Tibial artery (tissue), 4 donors: ENCODE data around the gene SV2B.

Source experiments
- DNase-seq, 2 donors: peaks; one replicate each; pipeline ENCODE4 v3.0.0-alpha.2; 2019
- H3K27ac ChIP-seq, 2 donors: fragments of 200-600 bp; sonication (generic) in 1 of 2; 1 replicate in 1 of 2; 2 replicates in 1 of 2; pipeline ENCODE4 v1.5.1; 2018 to 2019; ENCODE audit warnings: mild to moderate bottlenecking in 1 of 2
- H3K27me3 ChIP-seq, 2 donors: fragments of 200-600 bp; sonication (generic) in 1 of 2; one replicate each; pipeline versions ENCODE4 v1.5.1 to v1.6.0; 2016 to 2019
- H3K36me3 ChIP-seq, 3 donors: fragments of 200-600 bp; sonication (generic) in 2 of 3; one replicate each; pipeline ENCODE4 v1.5.1; 2016 to 2019; ENCODE audit warnings: mild to moderate bottlenecking in 2 of 3
- H3K4me1 ChIP-seq, 4 donors: fragments of 200-600 bp; sonication (generic) in 2 of 4; 1 replicate in 3 of 4; 2 replicates in 1 of 4; pipeline ENCODE4 v1.5.1; 2016 to 2019
- H3K4me3 ChIP-seq, 2 donors: fragments of 200-600 bp; sonication (generic) in 1 of 2; 1 replicate in 1 of 2; 2 replicates in 1 of 2; pipeline ENCODE4 v1.5.1; 2018 to 2019; ENCODE audit warnings: mild to moderate bottlenecking in 2 of 2
- H3K9me3 ChIP-seq, 3 donors: fragments of 200-600 bp; sonication (generic) in 1 of 3; one replicate each; pipeline ENCODE4 v1.5.1; 2016 to 2019
- CTCF ChIP-seq, 2 experiments: fragments of 200-600 bp in 1 of 2; fragments of 450-650 bp in 1 of 2; IDR thresholded peaks; one replicate each; pipeline ENCODE4 v1.5.1; 2017 to 2019; ENCODE audit warnings: antibody characterized with exemption in 2 of 2, mild to moderate bottlenecking in 1 of 2, moderate library complexity in 1 of 2
- intact Hi-C: fragments of 100-400 bp; cut with DNase I; formaldehyde crosslinking; loops from one replicate; pipeline ENCODE4 v1.15.0; 2023; ENCODE audit warnings: low total_unique reads

Gene SV2B

DNA sequence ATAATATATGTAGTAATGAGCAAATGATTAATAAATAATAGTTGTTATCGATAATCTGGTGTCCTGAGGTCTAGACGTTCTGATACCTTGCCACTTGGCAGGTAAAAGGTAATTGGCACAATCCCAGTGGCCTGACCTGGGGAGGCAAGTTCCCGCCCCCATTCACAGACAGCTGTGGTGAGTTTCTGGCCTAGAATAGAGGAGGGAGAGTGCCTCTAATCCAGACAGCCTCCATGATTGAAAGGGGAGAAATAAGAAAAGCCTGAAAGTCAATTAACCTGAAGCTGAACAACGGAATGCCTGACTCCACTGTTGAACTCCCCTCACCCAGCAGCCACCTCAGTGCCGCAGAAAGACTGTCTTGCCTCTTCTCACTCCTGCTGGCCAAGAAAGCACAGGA is 38.1 kb upstream of the SV2B start:
- TF ChIP-seq CTCF (IDR thresholded peaks at IDR 0.05): no peak
- intact Hi-C loops: no loop called here
- DNase-seq: no peak
- H3K9me3 ChIP-seq: no peaks in the 10 kb centered on the region
- no peak overlapping the region for H3K27ac ChIP-seq
- H3K36me3 ChIP-seq: no peaks in the 10 kb centered on the region
- peaks cover 0 to 16% of the 10 kb centered on the region in 2 donors for H3K27me3 ChIP-seq
- H3K4me3 ChIP-seq: no peak overlapping the region
- H3K4me1 ChIP-seq: no peaks in the 10 kb centered on the region

GRCh38 chr15:91065505-91065904 is 34.6 kb upstream of the SV2B start:
- no peak for TF ChIP-seq CTCF (IDR thresholded peaks at IDR 0.05)
- no peak overlapping the region for H3K27ac ChIP-seq
- peaks cover 0 to 13% of the 10 kb centered on the region in 2 donors for H3K27me3 ChIP-seq
- no peak overlapping the region for H3K4me3 ChIP-seq
- no peaks in the 10 kb centered on the region for H3K9me3 ChIP-seq
- no peaks in the 10 kb centered on the region for H3K4me1 ChIP-seq
- intact Hi-C loops: no loop called here
- no peak for DNase-seq
- no peaks in the 10 kb centered on the region for H3K36me3 ChIP-seq

DNA sequence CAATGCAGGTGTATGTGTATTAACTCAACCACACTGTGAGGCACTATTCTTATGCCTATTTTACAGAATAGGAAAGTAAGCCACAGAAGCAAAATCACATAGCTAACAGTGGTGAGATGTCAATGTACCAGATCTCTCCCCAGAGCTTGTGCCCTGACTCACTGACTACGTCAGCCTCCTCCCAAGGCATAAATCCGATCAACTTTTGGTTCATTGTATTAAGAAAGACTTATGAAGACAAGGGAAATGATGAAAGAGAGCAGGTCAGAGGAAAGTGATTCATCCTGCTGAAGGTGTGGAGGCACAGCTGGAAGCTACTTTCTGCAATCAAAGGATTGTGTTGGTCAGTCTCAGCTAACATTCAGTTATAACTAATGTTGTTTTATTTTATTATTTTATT is 33.0 kb upstream of the SV2B start:
- Histone ChIP-seq H3K36me3 (no peaks in the 10 kb centered on the region), H3K4me3 (no peak overlapping the region), H3K27me3 (peaks cover 0 to 13% of the 10 kb centered on the region in 2 donors), H3K27ac (no peak overlapping the region), H3K9me3 (no peaks in the 10 kb centered on the region), H3K4me1 (no peaks in the 10 kb centered on the region)
- intact Hi-C loops: no loop called here
- DNase-seq: no peak
- TF ChIP-seq CTCF (IDR thresholded peaks at IDR 0.05): no peak

- intact Hi-C loops: no loop called here
- H3K27ac ChIP-seq: no peak overlapping the region
Observed at GRCh38 chr15:91068436-91068835, 31.6 kb upstream of the SV2B start.

DNA sequence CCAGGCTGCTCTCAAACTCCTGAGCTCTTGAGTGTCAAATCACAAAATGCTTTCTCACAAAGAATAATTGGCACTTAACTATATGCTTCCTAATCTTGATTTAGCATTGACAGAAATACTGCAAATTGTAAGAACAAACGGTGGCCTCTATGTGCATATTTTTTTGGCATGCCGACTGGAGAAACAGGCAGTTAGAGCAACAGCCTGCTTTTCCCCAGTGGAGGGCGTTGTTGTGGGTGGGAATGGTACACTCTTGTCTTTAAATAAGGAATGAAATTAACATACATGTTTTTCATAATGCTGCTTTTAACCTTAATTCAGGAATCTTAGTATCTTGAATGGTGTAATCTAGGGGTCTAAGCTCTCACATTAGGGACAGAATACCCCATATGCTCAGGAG is 31.1 kb upstream of the SV2B start:
- TF ChIP-seq CTCF (IDR thresholded peaks at IDR 0.05): no peak
- Histone ChIP-seq H3K27ac (no peak overlapping the region), H3K36me3 (no peaks in the 10 kb centered on the region), H3K4me1 (no peaks in the 10 kb centered on the region), H3K4me3 (no peak overlapping the region), H3K27me3 (peaks cover 0 to 13% of the 10 kb centered on the region in 2 donors), H3K9me3 (no peaks in the 10 kb centered on the region)
- intact Hi-C loops: no loop called here
- no peak for DNase-seq

More at GRCh38 chr15:91068436-91068835, 31.6 kb upstream of the SV2B start:
- Histone ChIP-seq H3K9me3 (no peaks in the 10 kb centered on the region), H3K27me3 (peaks cover 0 to 13% of the 10 kb centered on the region in 2 donors), H3K36me3 (no peaks in the 10 kb centered on the region), H3K4me1 (no peaks in the 10 kb centered on the region), H3K4me3 (no peak overlapping the region)
- DNase-seq: no peak
- no peak for TF ChIP-seq CTCF (IDR thresholded peaks at IDR 0.05)

- TF ChIP-seq CTCF (IDR thresholded peaks at IDR 0.05): no peak
- H3K4me3 ChIP-seq: no peak overlapping the region
- H3K27ac ChIP-seq: no peak overlapping the region
- H3K9me3 ChIP-seq: no peaks in the 10 kb centered on the region
- DNase-seq: no peak
- intact Hi-C loops: no loop called here
- H3K4me1 ChIP-seq: no peaks in the 10 kb centered on the region
- no peaks in the 10 kb centered on the region for H3K36me3 ChIP-seq
- H3K27me3 ChIP-seq: peaks cover 0 to 13% of the 10 kb centered on the region in 2 donors
Observed at GRCh38 chr15:91070872-91071271, 29.2 kb upstream of the SV2B start.
